AG08395 (cell line): ENCODE data around the gene TFF2.

Source experiments
- DNase-seq: peaks from one replicate; pipeline ENCODE4 v3.0.0; 2012; ENCODE audit warnings: mixed read lengths, low spot score

The TFF2 gene

DNA sequence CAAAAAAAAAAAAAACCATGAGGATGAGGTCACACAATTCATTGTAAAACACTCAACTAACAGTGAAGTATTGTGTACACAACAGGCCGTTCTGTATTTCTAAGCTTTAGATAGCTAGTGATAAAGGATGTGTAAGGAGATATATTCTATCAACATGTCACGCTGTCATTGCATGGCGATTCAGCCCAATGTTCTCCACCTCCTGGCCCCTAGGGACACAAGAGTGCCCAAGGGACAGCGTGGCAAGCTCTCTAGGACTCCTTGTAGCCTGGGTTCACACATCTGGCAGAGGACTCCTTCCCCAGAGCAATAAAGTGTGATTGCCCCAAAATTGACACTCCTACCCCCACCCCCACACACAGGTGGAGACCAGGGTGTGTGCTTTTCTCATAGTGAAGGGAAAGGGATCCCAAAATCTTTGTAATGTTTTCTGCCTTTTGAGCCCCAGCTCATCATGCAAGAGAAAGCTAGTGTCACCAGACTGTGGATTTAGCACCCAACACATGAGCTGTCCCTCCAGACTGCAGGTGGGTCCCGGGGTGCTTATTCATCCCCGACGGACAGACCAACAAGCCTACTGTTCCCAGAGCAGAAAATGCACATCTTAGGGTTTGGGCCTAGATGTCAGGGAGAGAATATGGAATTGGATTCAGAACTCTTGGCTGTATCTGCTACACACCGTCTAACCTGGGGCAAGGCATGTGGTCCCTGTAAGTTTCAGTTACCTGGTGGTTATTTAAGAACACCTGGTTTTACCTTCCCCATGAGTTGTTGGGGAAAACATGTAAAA lies 33.6 kb upstream of the TFF2 start:
- DNase-seq, result no peak

DNA sequence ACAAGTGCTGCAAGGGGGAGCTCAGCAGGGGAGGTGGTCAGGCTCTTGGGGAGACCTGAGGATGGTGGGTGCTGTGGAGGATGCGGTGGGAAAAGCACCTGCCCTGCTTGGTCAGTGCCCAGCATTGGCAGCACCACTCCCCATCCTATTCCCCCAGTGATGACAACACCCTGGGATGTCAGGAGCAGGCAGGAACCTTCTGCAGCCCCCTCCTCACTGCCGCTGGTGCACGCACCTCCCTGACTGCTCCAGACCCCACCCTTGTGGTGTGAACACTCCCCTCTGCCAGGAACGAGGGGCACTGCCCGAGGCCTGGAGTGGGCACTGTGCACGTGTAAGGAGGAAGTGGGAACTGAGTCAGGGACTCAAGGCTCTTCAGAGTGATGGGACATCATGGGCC lies 32.5 kb upstream of the TFF2 start:
- DNase-seq, result no peak

DNA sequence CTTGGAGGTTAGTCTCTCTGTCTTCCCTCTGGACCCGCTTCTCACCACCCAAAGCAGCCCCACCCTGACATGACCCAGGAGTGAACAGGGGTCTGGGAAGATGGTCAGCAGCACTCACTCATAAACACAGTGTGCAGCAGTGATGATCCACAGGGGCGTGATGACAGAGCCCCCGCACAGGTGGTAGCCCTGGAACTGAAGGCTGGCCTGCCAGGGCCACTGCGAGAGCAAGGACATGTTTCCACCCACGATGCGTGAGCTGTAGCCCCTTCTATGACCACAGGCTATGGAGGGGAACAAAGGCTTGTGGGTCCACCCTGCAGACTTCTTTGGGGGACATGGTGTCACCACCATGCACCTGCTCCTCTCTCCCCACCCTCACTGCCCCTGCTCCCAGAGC lies 32.1 kb upstream of the TFF2 start:
- DNase-seq, result no peak

DNA sequence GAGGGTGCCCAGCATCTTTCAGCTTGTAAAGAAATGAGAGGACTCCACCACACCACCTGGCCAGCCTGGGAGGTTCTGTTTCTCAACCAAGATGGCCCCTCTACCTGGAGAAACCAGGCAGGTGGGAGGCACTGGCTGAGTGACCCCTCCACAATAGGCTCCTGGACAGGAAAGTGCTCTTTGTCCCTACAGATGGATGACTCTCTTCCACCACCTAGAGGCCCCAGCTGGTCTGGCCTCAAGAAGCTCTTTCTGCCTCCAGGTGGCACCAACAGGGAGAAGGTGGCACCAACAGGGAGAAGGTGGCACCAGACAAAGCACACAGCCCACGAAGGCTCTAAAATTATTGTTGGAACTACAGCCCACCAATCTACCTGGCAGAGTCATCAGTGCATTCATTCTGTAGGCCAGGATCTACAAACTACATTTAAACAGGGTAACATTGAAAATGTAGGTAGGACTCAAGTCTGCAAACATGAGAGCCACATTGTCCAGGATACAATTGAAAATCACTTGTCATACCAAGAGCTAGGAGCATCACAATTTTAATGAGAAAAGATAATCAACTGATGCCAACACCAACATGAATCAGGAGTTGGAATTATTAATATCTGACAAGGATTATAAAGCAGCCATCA lies 30.7 kb upstream of the TFF2 start:
- peak; percentile 30 for DNase-seq

- no peak for DNase-seq
These were observed 28.8 kb upstream of the TFF2 start for GRCh38 chr21:42379426-42380215.

GRCh38 chr21:42378418-42378817 lies 27.6 kb upstream of the TFF2 start:
- DNase-seq, result no peak

DNA sequence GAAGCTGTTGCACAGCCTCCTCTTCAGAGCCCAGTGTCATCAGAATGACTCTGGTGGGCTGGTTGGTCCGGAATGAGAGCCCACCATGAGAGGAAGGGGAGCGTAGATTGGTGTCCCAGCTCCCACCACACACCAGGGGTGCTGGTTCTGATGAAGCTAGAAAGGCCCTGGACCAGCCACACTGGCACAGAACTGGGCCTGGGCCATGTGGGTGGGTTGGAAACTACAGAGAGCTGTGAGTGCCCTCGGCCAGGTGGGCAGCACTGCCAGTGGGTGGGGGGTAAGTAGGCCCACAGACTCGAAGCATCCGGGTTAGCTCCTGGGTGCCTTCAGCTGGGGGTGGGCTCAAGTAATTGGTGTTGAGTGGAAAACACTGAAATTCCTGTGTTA lies 27.2 kb upstream of the TFF2 start:
- DNase-seq, result no peak

- DNase-seq, result no peak
These were observed 26.6 kb upstream of the TFF2 start for GRCh38 chr21:42377211-42377950.

GRCh38 chr21:42376338-42376982 lies 25.7 kb upstream of the TFF2 start:
- DNase-seq, result no peak

DNA sequence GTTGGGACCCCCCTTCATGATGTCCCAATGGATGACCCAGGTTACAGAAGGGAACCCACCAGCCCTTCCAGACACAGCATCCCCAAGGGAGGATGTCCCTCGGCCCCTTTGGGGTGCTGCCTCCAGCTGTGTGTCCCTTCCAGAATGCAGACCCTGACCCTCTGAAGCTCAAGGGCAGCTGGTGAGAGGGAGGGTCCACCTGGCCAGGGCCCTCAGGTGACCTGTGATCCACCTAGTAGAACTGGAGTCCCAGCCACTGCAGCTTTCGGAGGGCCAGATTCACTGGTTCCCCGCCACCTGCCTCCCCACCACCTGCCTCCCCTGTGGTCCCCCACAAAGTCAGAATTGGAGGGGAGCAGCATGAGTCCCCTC lies 25.2 kb upstream of the TFF2 start:
- DNase-seq, result no peak

DNA sequence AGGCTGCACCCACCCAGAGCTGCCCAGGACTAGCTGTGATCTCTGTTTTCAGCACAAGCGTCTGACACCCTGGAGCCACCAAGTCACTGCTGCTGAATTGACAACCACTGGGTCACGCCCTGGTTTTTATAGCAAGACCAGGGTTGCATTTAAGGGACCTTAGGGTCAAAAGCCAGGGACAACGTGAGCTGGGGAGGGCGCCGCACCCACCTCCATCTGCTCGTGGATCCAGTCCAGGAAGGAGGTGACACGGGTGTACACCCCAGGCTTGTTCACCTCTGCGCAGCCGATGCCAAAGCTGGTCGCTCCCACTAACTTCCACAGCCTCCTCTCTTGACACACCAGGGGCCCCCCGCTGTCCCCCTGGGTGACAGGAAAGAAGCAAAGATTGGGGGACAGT lies 24.7 kb upstream of the TFF2 start:
- no peak for DNase-seq

GRCh38 chr21:42374864-42375499 lies 24.2 kb upstream of the TFF2 start:
- DNase-seq, result no peak

GRCh38 chr21:42374457-42374856 lies 23.7 kb upstream of the TFF2 start:
- DNase-seq, result no peak

GRCh38 chr21:42373908-42374455 lies 23.2 kb upstream of the TFF2 start:
- no peak for DNase-seq

DNA sequence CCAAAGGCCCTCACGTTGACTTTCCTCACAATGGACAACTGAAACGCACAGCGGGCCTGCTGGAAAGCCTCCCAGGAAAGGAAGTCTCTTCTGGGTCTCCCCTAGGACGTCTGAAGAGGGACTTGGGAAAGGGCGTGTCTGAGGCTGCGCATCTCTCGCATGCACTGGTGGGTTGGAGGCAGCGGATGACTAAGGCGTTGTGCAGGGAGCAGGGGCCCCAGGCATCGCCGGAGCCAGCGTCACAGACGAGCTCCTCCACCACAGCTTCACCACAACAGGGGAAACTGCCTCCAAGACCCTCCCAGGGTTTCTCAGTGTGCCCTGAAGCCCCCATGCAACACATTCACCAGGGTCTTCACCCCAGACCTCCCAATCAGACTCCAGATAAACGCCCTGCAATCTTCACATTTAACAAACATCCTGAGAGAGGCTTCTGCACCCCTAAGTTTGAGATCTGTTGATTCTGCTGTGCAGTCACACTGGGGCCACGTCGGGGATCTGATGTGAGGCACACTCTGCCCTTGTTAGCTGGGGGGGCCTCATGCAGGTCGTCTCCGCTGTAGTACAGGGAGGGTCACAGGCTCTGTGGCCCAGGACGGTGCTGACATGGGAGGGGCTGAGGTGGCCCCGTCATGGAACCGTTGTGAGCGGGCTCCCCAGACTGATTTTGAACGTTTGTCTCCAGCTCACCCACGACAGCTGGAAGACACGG lies 22.6 kb upstream of the TFF2 start:
- no peak for DNase-seq

DNA sequence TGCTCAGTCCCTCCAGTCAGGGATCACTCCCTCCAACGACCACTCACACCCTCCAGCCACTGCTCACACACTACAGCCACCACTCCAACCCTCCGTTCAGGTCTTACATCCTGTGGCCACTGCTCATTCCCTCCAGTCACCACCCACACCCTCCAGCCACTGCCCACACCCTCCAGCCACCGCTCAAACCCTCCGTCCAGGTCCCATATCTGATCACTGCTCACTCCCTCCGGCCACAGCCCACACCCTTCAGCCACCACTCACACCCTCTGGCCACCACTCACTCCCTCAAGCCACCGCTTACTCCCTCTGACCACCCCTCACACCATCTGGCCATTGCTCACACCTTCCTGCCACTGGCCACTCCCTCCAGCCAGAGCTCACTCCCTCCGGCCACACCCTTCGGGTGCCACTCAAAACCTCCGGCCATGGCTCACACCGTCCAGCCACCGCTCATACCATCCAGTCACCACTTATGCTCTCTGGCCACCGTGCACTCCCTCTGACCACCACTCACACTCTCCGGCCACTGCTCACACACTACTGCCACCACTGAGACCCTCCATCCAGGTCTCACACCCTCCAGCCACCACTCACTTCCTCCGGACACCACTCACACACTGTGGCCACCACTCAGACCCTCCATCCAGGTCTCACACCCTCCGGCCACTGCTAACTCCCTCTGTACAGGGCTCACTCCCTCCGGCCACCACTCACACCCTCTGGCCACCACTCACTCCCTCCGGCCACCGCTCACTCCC lies 20.3 kb upstream of the TFF2 start:
- no peak for DNase-seq

DNA sequence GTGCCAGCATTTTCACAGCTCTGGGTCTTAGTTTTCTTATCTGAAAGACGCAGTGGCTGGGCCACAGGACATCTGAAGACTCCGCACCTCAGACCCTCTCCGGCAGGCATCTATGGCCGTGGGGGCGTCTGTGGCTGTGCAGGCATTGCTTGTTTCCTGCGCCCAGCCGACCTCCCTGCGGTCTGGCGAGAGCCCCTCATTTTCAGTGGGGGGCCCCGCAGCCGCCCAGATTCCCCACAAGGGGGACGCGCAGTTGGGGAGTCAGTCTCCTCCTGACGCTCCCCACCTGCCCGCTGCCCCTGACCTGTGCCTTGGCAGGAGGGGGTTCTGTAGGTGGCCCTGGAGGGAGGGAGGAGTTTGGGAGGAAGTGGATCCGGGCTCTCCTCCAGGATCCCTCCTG lies 19.0 kb upstream of the TFF2 start:
- no peak for DNase-seq

- no peak for DNase-seq
These were observed 16.8 kb upstream of the TFF2 start for GRCh38 chr21:42367367-42368165.
